Activated CD4-positive, alpha-beta T cell treated with anti-CD3 and anti-CD28 coated beads, Interleukin-2, amount 10 ng/mL, durations not matched to agents 7 days and 5 days (primary cell): ENCODE measurements around the gene IPO4. TPM values are rescaled to one million over a fixed set of nuclear protein-coding genes. Genes with fewer than 3 reads are reported as not detected.
A peak's percentile ranks its signal among the peaks of the same experiment; 100 is the strongest.

Experiments
- CTCF ChIA-PET: fragments of 350-600 bp; sonication (Branson Sonifier 250); formaldehyde crosslinking; loops from one replicate; lab custom pipeline; 2021; ENCODE audit warnings: antibody characterized with exemption; lab: Charles Lee
- POLR2A ChIA-PET: fragments of 350-600 bp; sonication (Branson Sonifier 250); formaldehyde crosslinking; loops from one replicate; lab custom pipeline; 2021; ENCODE audit warnings: antibody characterized with exemption; lab: Charles Lee
- DNase-seq: peaks from one replicate; pipeline ENCODE4 v3.0.0-alpha.2; 2020
- H3K27ac Mint-ChIP-seq: one replicate; pipeline ENCODE4 v1.8.0; 2021; ENCODE audit warnings: mild to moderate bottlenecking, moderate library complexity, mixed read lengths
- H3K27me3 Mint-ChIP-seq: one replicate; pipeline ENCODE4 v1.8.0; 2021; ENCODE audit warnings: mixed read lengths
- H3K36me3 Mint-ChIP-seq: one replicate; pipeline ENCODE4 v1.8.0; 2021; ENCODE audit warnings: low read depth, mixed read lengths
- H3K4me1 Mint-ChIP-seq: one replicate; pipeline ENCODE4 v1.8.0; 2021; ENCODE audit warnings: mixed read lengths
- H3K4me3 Mint-ChIP-seq: one replicate; pipeline ENCODE4 v1.8.0; 2021; ENCODE audit warnings: mild to moderate bottlenecking, moderate library complexity, mixed read lengths
- H3K9me3 Mint-ChIP-seq: one replicate; pipeline ENCODE4 v1.8.0; 2021; ENCODE audit warnings: mixed read lengths
- total RNA-seq, 2 experiments: library from RNA; stranded (reverse); gene quantifications; one replicate each; pipeline ENCODE4 v1.2.3, GENCODE V29; 2021

The IPO4 gene
- total RNA-seq, 2 experiments from 2014 or later, result 45.3 to 48.7 TPM

GRCh38 chr14:24178399-24179178 is 10.0 kb downstream of the IPO4 start:
- H3K27ac Mint-ChIP-seq, result no peak overlapping the region
- H3K36me3 Mint-ChIP-seq, result peaks cover 51% of the 10 kb centered on the region
- POLR2A ChIA-PET, result no interaction called here
- no peaks in the 10 kb centered on the region for H3K9me3 Mint-ChIP-seq
- H3K4me3 Mint-ChIP-seq, result no peak overlapping the region
- H3K4me1 Mint-ChIP-seq, result peaks cover 14% of the 10 kb centered on the region
- DNase-seq, result no peak
- CTCF ChIA-PET, result interaction anchor here (1.3 to 4.9 kb wide), 2 partner anchors 17 to 118 kb away, joined by 3 to 38 read pairs; partner anchors contain the start of gene IRF9
- no peaks in the 10 kb centered on the region for H3K27me3 Mint-ChIP-seq

DNA sequence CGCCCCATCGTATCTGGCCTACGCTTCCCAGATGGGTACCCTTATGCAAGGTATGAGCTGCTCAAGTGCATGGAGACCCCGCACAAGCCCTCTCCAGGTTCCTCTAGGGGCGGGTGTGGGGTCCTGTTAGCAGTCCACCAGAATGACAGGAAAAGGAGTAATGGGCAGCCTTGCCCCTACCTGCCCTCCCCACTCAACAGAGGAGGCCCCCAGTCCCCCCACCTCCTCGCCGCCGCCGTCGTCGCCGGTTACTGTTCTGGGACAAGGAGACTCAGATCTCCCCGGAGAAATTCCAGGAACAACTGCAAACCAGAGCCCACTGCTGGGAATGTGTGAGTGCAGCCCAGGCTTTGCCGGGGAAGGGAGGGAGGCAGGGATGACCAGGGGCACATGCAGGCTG is 10.7 kb downstream of the IPO4 start:
- CTCF ChIA-PET, result interaction anchor here (1.1 to 6.2 kb wide), 3 partner anchors 9 to 119 kb away, joined by 3 to 49 read pairs (median 4); partner anchors contain the start of gene IRF9
- POLR2A ChIA-PET, result no interaction called here
- Mint-ChIP-seq H3K9me3 (no peaks in the 10 kb centered on the region), H3K36me3 (peaks cover 51% of the 10 kb centered on the region), H3K27me3 (no peaks in the 10 kb centered on the region), H3K4me3 (no peak overlapping the region), H3K27ac (no peak overlapping the region), H3K4me1 (peaks cover 19% of the 10 kb centered on the region)
- no peak for DNase-seq

DNA sequence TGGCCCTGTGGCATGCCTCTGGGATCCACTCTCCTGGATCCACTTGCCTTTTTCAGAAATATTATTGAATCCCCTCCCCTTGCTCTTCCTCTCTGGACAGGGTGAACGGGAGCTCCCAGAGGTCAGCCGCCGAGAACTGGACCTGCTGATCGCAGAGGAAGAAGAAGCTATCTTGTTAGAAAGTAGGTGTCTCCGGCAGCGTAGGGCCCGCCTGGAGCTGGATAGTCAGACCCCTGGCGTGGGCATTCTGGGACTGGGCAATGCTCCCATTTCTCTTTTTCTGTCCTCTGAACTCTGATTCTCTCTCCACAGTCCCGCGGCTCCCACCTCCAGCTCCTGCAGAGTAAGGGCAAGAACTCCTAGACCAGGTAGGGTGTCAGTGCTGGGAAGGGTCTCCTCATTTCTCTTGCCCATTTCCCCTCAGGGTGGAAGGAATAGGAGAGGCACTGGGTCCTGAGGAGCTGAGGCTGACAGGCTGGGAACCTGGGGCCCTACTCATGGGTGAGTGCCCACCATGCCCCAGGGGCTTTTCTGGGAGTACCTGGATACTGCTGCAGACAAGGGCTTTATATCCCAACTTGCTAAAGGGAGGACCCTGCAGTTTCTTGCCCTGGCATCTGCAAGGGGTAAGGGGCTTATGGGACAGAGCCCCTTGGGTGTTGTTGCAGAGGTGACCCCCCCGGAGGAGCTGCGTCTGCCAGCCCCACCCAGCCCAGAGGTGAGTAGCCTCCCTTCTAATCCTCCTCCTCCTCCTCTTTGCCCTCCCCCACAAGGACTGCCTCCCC is 11.4 kb downstream of the IPO4 start:
- Mint-ChIP-seq H3K4me1 (peaks cover 21% of the 10 kb centered on the region), H3K36me3 (peaks cover 48% of the 10 kb centered on the region), H3K4me3 (no peak overlapping the region), H3K27ac (no peak overlapping the region), H3K9me3 (no peaks in the 10 kb centered on the region), H3K27me3 (no peaks in the 10 kb centered on the region)
- ChIA-PET POLR2A (no interaction called here), CTCF (interaction anchor here (0.8 to 6.2 kb wide), 4 partner anchors 9 to 119 kb away, joined by 3 to 49 read pairs (median 4); partner anchors contain the start of gene IRF9)
- DNase-seq, result no peak

- no peak overlapping the region for H3K4me3 Mint-ChIP-seq
- ChIA-PET CTCF (interaction anchor here (0.8 to 6.2 kb wide), 4 partner anchors 9 to 86 kb away, joined by 3 to 49 read pairs (median 8); partner anchors contain the start of gene IRF9), POLR2A (no interaction called here)
- H3K4me1 Mint-ChIP-seq, result peaks cover 28% of the 10 kb centered on the region
- peaks cover 46% of the 10 kb centered on the region for H3K36me3 Mint-ChIP-seq
- H3K27me3 Mint-ChIP-seq, result no peaks in the 10 kb centered on the region
- no peak for DNase-seq
- no peaks in the 10 kb centered on the region for H3K9me3 Mint-ChIP-seq
- no peak overlapping the region for H3K27ac Mint-ChIP-seq
Measured at GRCh38 chr14:24176599-24176998, 12.0 kb downstream of the IPO4 start.

DNA sequence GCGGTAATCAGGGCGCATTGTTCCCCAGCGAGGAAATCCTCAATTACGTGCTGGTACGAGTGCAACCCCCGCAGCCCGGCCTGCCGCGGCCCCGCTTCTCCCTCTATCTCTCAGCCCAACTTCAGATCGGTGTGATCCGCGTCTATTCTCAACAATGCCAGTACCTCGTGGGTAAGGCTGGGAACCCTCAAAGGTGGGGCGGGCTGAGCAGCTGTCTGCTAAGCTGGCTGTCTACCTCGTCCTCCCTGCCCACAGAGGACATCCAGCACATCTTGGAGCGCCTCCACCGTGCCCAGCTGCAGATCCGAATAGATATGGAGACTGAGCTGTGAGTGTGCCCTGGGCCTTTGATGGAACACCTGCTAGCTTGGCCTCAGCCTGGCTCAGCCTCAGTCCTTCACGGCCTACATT is 15.7 kb downstream of the IPO4 start:
- CTCF ChIA-PET, result interaction anchor here (1.1 to 6.2 kb wide), 3 partner anchors 10 to 16 kb away, joined by 5 to 49 read pairs (median 6); partner anchors contain the start of genes IPO4 and IRF9
- no peak for DNase-seq
- peaks cover 51% of the 10 kb centered on the region for H3K36me3 Mint-ChIP-seq
- H3K27ac Mint-ChIP-seq, result peak overlapping the region; percentile 54
- no peaks in the 10 kb centered on the region for H3K27me3 Mint-ChIP-seq
- POLR2A ChIA-PET, result no interaction called here
- no peaks in the 10 kb centered on the region for H3K9me3 Mint-ChIP-seq
- H3K4me3 Mint-ChIP-seq, result peak overlapping the region; percentile 69
- peaks cover 45% of the 10 kb centered on the region for H3K4me1 Mint-ChIP-seq

- peaks cover 51% of the 10 kb centered on the region for H3K36me3 Mint-ChIP-seq
- CTCF ChIA-PET, result interaction anchor here (6.2 kb wide), 1 partner anchor 10 kb away, joined by 49 read pairs; the partner anchor contains the start of gene IRF9
- peaks cover 49% of the 10 kb centered on the region for H3K4me1 Mint-ChIP-seq
- peak overlapping the region; percentile 69 for H3K4me3 Mint-ChIP-seq
- no peaks in the 10 kb centered on the region for H3K9me3 Mint-ChIP-seq
- H3K27ac Mint-ChIP-seq, result no peak overlapping the region
- H3K27me3 Mint-ChIP-seq, result no peaks in the 10 kb centered on the region
- DNase-seq, result no peak
- POLR2A ChIA-PET, result no interaction called here
Measured at GRCh38 chr14:24172261-24172860, 16.3 kb downstream of the IPO4 start.

DNA sequence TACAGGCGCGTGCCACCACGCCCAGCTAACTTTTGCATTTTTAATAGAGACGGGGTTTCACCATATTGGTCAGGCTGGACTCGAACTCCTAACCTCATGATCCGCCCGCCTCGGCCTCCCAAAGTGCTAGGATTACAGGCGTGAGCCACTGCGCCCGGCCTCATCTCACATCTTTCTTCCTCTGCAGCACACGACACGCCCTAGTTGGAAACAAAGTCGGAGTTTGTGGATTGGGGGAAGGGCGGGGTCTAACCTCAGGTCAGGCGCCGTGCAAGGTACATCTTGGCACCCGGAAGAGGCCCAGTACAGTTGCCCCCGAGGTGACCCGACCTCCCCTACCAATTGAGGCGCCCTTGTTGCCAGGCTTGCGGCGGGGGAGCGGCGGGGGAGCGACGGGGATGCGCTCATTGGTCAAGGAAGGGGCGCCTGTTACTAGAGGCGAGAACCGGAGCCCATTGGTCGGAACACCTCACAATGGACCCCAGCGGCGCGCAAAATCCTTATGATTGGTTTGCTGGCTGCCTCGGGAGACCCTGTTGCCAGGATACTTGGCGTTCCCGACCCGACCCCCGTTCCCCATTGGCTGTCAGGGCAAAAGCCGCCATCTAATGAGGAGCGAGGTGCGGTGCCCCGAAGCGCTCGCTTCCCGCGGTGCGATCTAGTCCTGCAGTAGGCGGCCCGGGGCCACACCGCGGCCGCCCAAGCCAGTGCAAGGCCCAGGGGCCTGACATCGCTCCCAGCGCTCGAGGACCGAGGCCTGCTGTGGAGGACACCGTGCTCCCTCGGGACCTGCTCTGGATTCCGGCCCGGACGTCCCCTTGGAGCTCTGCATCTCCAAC is 17.0 kb downstream of the IPO4 start, which contains the start of gene REC8:
REC8 (plus strand) TSS at position 659 of the 839 bp plus-strand sequence. CDS start 473 bp downstream, outside the sequence.
- H3K27me3 Mint-ChIP-seq, result no peaks in the 10 kb centered on the region
- no peaks in the 10 kb centered on the region for H3K9me3 Mint-ChIP-seq
- H3K27ac Mint-ChIP-seq, result peak within 1 kb of the TSS; percentile 86
- ChIA-PET CTCF (interaction anchor here (0.6 to 6.2 kb wide), 6 partner anchors 9 to 870 kb away, joined by 3 to 49 read pairs (median 8); partner anchors contain the start of genes EMC9, IPO4 and IRF9), POLR2A (interaction anchor here (0.6 kb wide), 1 partner anchor 9 kb away, joined by 3 read pairs; no protein-coding TSS in a partner anchor)
- H3K4me1 Mint-ChIP-seq, result peaks cover 55% of the 10 kb centered on the region
- peak; percentile 67 for DNase-seq
- peaks cover 53% of the 10 kb centered on the region for H3K36me3 Mint-ChIP-seq
- H3K4me3 Mint-ChIP-seq, result peak within 1 kb of the TSS; percentile 69

GRCh38 chr14:24167469-24168114 is 21.0 kb downstream of the IPO4 start:
- Mint-ChIP-seq H3K27me3 (no peaks in the 10 kb centered on the region), H3K4me1 (peaks cover 77% of the 10 kb centered on the region), H3K27ac (peak overlapping the region; percentile 70), H3K4me3 (no peak overlapping the region), H3K36me3 (peaks cover 74% of the 10 kb centered on the region), H3K9me3 (no peaks in the 10 kb centered on the region)
- ChIA-PET POLR2A (interaction anchor here (0.6 kb wide), 1 partner anchor 28 kb away, joined by 3 read pairs; the partner anchor contains the start of gene TM9SF1), CTCF (interaction anchor here (1.6 kb wide), 1 partner anchor 13 kb away, joined by 5 read pairs; no protein-coding TSS in a partner anchor)
- no peak for DNase-seq

- Mint-ChIP-seq H3K27ac (no peak overlapping the region), H3K9me3 (no peaks in the 10 kb centered on the region), H3K36me3 (peaks cover 82% of the 10 kb centered on the region), H3K27me3 (no peaks in the 10 kb centered on the region), H3K4me1 (peaks cover 71% of the 10 kb centered on the region), H3K4me3 (no peak overlapping the region)
- POLR2A ChIA-PET, result no interaction called here
- CTCF ChIA-PET, result interaction anchor here (0.6 to 6.2 kb wide), 2 partner anchors 9 to 61 kb away, joined by 4 to 49 read pairs; no protein-coding TSS in a partner anchor
- DNase-seq, result no peak
Measured at GRCh38 chr14:24165785-24166184, 22.8 kb downstream of the IPO4 start.

DNA sequence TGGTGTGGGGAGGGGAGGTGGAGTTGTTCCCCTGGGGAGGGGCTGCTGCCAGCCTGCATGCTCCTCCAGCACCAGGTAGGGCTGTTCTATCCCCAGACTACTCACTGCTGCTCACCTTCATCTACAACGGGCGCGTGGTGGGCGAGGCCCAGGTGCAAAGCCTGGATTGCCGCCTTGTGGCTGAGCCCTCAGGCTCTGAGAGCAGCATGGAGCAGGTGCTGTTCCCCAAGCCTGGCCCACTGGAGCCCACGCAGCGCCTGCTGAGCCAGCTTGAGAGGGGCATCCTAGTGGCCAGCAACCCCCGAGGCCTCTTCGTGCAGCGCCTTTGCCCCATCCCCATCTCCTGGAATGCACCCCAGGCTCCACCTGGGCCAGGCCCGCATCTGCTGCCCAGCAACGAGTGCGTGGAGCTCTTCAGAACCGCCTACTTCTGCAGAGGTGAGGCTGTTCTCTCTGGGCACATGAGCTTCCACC is 24.1 kb downstream of the IPO4 start:
- ChIA-PET CTCF (interaction anchor here (6.2 kb wide), 1 partner anchor 10 kb away, joined by 49 read pairs; no protein-coding TSS in a partner anchor), POLR2A (no interaction called here)
- Mint-ChIP-seq H3K36me3 (peaks cover 84% of the 10 kb centered on the region), H3K9me3 (no peaks in the 10 kb centered on the region), H3K27ac (peak overlapping the region; percentile 61), H3K4me3 (peak overlapping the region; percentile 5), H3K4me1 (peaks cover 75% of the 10 kb centered on the region), H3K27me3 (no peaks in the 10 kb centered on the region)
- DNase-seq, result no peak
